Smooth muscle cell (in vitro differentiated cells): ENCODE measurements around the gene RPL41. TPM values are rescaled to one million over a fixed set of nuclear protein-coding genes. Genes with fewer than 3 reads are reported as not detected.
A peak's percentile ranks its signal among the peaks of the same experiment; 100 is the strongest.

Experiments
- DNase-seq: peaks from one replicate; lab custom pipeline; 2025; ENCODE audit not compliant: unreplicated experiment; lab: John Stamatoyannopoulos, UW
- H2AFZ ChIP-seq: fragments of 200-600 bp; sonication (generic); 2 replicates; pipeline ENCODE4 v1.6.0; 2016; ENCODE audit warnings: antibody characterized with exemption, low read depth, mild to moderate bottlenecking
- H3F3A ChIP-seq: fragments of 200-600 bp; sonication (generic); 2 replicates; pipeline ENCODE4 v1.6.0; 2017; ENCODE audit warnings: antibody characterized with exemption, low read depth
- H3K27ac ChIP-seq: fragments of 200-600 bp; sonication (generic); 2 replicates; pipeline ENCODE4 v1.5.1; 2016; ENCODE audit warnings: low read depth, mild to moderate bottlenecking
- H3K27me3 ChIP-seq: fragments of 200-600 bp; sonication (generic); 2 replicates; pipeline ENCODE4 v1.6.1; 2016; ENCODE audit warnings: low read depth, mild to moderate bottlenecking
- H3K36me3 ChIP-seq: fragments of 200-600 bp; sonication (generic); 2 replicates; pipeline ENCODE4 v1.5.1; 2016; ENCODE audit warnings: low read depth
- H3K4me1 ChIP-seq: fragments of 200-600 bp; sonication (generic); 2 replicates; pipeline ENCODE4 v1.5.1; 2016; ENCODE audit warnings: low read depth
- H3K4me2 ChIP-seq: fragments of 200-600 bp; sonication (generic); 2 replicates; pipeline ENCODE4 v1.6.0; 2016; ENCODE audit warnings: mild to moderate bottlenecking
- H3K4me3 ChIP-seq: fragments of 200-600 bp; sonication (generic); 2 replicates; pipeline ENCODE4 v1.5.1; 2016; ENCODE audit warnings: mild to moderate bottlenecking
- H3K79me2 ChIP-seq: fragments of 200-600 bp; sonication (generic); 2 replicates; pipeline ENCODE4 v1.6.0; 2016; ENCODE audit warnings: low read depth, mild to moderate bottlenecking
- H3K9ac ChIP-seq: fragments of 200-600 bp; sonication (generic); 2 replicates; pipeline ENCODE4 v1.6.0; 2016; ENCODE audit warnings: low read depth
- H3K9me3 ChIP-seq: fragments of 200-600 bp; sonication (generic); replicated peaks from 2 replicates; pipeline ENCODE4 v1.5.1; 2016; ENCODE audit warnings: low read depth
- H4K20me1 ChIP-seq: fragments of 200-600 bp; sonication (generic); 2 replicates; pipeline ENCODE4 v1.6.0; 2016; ENCODE audit warnings: low read depth
- WGBS: methylation state at CpG from one replicate; pipeline ENCODE4 v1.1.7; 2016; ENCODE audit warnings: low lambda C conversion rate; 5-methylcytosine and 5-hydroxymethylcytosine counted together
- polyA plus RNA-seq: library from polyadenylated mRNA; unstranded; fragments of >200 nt; fragmentation: Nextera tagmentation; extraction: Ambion mirVana; gene quantifications from 2 replicates; pipeline ENCODE4 v1.2.1, GENCODE V29; 2016
- total RNA-seq: library from RNA; depleted of rRNA; stranded (reverse); fragments of >200 nt; gene quantifications from 2 replicates; pipeline ENCODE4 v1.2.3, GENCODE V29; 2014
- TF ChIP-seq, protein P1 (sequence below): fragments of 200-600 bp; sonication (generic); IDR thresholded peaks from 2 replicates; pipeline ENCODE4 v1.5.1; 2017; ENCODE audit warnings: borderline replicate concordance, mild to moderate bottlenecking, antibody characterized with exemption; ENCODE audit not compliant: insufficient read depth, poor library complexity, severe bottlenecking

Gene RPL41
- total and polyA plus RNA-seq, 2 experiments from 2014 or later, result 2,414 to 3,246 TPM

DNA sequence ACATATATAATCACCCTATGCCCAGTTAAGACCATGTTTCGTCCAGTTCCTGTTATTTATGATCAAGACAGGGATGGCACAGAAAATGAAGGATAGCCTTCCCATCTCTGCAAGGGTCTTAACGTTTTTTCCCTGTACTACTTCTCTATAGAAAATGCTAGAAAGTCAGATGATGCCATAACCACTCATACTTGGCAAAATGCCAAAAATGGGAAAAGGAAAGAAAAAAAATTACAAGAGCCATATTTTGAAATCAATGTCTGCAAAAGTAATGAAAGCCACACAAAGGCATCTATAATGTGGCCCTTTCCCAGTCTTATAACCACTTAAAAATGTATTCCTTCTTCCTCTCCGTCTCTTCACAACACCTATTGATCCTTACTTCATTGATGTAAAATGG, 34.1 kb downstream of the RPL41 start:
- H4K20me1 ChIP-seq, result no peaks in the 10 kb centered on the region
- TF ChIP-seq, protein P1, sequence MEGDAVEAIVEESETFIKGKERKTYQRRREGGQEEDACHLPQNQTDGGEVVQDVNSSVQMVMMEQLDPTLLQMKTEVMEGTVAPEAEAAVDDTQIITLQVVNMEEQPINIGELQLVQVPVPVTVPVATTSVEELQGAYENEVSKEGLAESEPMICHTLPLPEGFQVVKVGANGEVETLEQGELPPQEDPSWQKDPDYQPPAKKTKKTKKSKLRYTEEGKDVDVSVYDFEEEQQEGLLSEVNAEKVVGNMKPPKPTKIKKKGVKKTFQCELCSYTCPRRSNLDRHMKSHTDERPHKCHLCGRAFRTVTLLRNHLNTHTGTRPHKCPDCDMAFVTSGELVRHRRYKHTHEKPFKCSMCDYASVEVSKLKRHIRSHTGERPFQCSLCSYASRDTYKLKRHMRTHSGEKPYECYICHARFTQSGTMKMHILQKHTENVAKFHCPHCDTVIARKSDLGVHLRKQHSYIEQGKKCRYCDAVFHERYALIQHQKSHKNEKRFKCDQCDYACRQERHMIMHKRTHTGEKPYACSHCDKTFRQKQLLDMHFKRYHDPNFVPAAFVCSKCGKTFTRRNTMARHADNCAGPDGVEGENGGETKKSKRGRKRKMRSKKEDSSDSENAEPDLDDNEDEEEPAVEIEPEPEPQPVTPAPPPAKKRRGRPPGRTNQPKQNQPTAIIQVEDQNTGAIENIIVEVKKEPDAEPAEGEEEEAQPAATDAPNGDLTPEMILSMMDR, result no peak
- DNase-seq, result no peak
- H3F3A ChIP-seq, result peaks cover 6% of the 10 kb centered on the region
- H3K79me2 ChIP-seq, result peaks cover 10% of the 10 kb centered on the region
- no peaks in the 10 kb centered on the region for H3K9me3 ChIP-seq
- no peak overlapping the region for H3K4me3 ChIP-seq
- 84% methylated on average over 3 of the region's 3 CpGs for WGBS
- H3K27me3 ChIP-seq, result no peaks in the 10 kb centered on the region
- no peak overlapping the region for H2AFZ ChIP-seq
- no peaks in the 10 kb centered on the region for H3K36me3 ChIP-seq
- no peak overlapping the region for H3K4me2 ChIP-seq
- peaks cover 11% of the 10 kb centered on the region for H3K4me1 ChIP-seq
- H3K9ac ChIP-seq, result no peak overlapping the region
- H3K27ac ChIP-seq, result no peak overlapping the region

DNA sequence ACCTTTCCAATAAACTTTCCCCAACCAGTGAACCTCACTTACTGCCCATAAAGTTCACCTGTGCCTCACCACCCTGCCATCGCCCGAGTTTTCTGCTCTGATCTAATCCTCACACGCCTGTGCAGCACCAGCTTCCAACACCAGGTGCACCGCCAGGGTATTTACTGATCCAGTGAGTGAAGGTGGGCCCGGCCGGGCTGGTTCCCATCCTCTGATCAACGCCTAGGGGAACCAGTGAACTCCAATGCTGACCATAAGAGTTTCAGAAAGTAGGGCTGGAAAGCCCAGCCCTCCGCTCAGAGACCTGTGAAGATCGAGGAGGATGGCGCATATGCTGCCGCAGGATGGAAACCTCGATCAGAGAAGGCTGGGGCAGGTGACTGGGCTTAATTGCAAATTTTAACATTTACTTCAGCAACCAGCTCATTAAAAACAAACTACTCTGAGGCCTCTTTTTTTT, 35.3 kb downstream of the RPL41 start:
- WGBS, result 13% methylated on average over 12 of the region's 12 CpGs
- TF ChIP-seq, protein P1, result peak; percentile 42
- Histone ChIP-seq H3K27ac (peak overlapping the region; percentile 65), H3K4me2 (peak overlapping the region; percentile 93), H2AFZ (peak overlapping the region; percentile 75), H3K27me3 (no peaks in the 10 kb centered on the region), H3K9me3 (no peaks in the 10 kb centered on the region), H3K4me3 (peak overlapping the region; percentile 66), H3F3A (peaks cover 6% of the 10 kb centered on the region), H3K79me2 (peaks cover 10% of the 10 kb centered on the region), H3K9ac (peak overlapping the region; percentile 67), H3K36me3 (no peaks in the 10 kb centered on the region), H3K4me1 (peaks cover 12% of the 10 kb centered on the region), H4K20me1 (no peaks in the 10 kb centered on the region)
- DNase-seq, result no peak

- no peaks in the 10 kb centered on the region for H3K36me3 ChIP-seq
- H3K27ac ChIP-seq, result peak within 1 kb of the TSS; percentile 65
- TF ChIP-seq, protein P1, result no peak
- H3K79me2 ChIP-seq, result peaks cover 10% of the 10 kb centered on the region
- no peaks in the 10 kb centered on the region for H3K9me3 ChIP-seq
- H3F3A ChIP-seq, result peaks cover 6% of the 10 kb centered on the region
- H2AFZ ChIP-seq, result peak within 1 kb of the TSS; percentile 75
- H3K4me2 ChIP-seq, result peak within 1 kb of the TSS; percentile 93
- peak; percentile 72 for DNase-seq
- WGBS, result under 1% methylated on average over 37 of the region's 37 CpGs
- H3K27me3 ChIP-seq, result no peaks in the 10 kb centered on the region
- peaks cover 18% of the 10 kb centered on the region for H3K4me1 ChIP-seq
- peak within 1 kb of the TSS; percentile 67 for H3K9ac ChIP-seq
- no peaks in the 10 kb centered on the region for H4K20me1 ChIP-seq
- peak within 1 kb of the TSS; percentile 66 for H3K4me3 ChIP-seq
Measured at GRCh38 chr12:56152132-56152755, 35.8 kb downstream of the RPL41 start, which contains the start of gene MYL6B. TSS of gene MYL6B (plus strand) at chr12:56152587. CDS start at chr12:56153919, 1,332 bp downstream.
